Neural cell (in vitro differentiated cells): Measurements from ENCODE around the gene COL17A1. TPM values are rescaled to one million over a fixed set of nuclear protein-coding genes. Genes with fewer than 3 reads are reported as not detected.

Experiments
- H2AFZ ChIP-seq: fragments of 200-600, 300-800 bp; sonication (generic), shearing (Covaris generic); 2 replicates; pipeline ENCODE4 v1.6.0; 2014; ENCODE audit warnings: low read depth, mild to moderate bottlenecking, antibody characterized with exemption, low read length, moderate library complexity
- H3F3A ChIP-seq: fragments of 200-600 bp; shearing (Covaris generic); 2 replicates; pipeline ENCODE4 v1.6.1; 2016; ENCODE audit warnings: mild to moderate bottlenecking, moderate library complexity, mixed read lengths, antibody characterized with exemption, low read length; ENCODE audit not compliant: insufficient read depth, poor library complexity, severe bottlenecking
- H3K27ac ChIP-seq: fragments of 200-600, 300-800 bp; sonication (generic), shearing (Covaris generic); 2 replicates; pipeline ENCODE4 v1.5.1; 2014; ENCODE audit warnings: mild to moderate bottlenecking, low read length, moderate library complexity
- H3K27me3 ChIP-seq: fragments of 300-800, 200-600 bp; sonication (generic), shearing (Covaris generic); 2 replicates; pipeline ENCODE4 v1.6.0; 2014; ENCODE audit warnings: mild to moderate bottlenecking, low read depth, low read length, moderate library complexity; ENCODE audit not compliant: insufficient read depth
- H3K36me3 ChIP-seq: fragments of 300-800, 200-600 bp; sonication (generic), shearing (Covaris generic); 2 replicates; pipeline ENCODE4 v1.5.1; 2014; ENCODE audit warnings: mild to moderate bottlenecking, antibody characterized with exemption, low read length, moderate library complexity; ENCODE audit not compliant: insufficient read depth
- H3K4me2 ChIP-seq: fragments of 300-800, 200-600 bp; sonication (generic), shearing (Covaris generic); 2 replicates; pipeline ENCODE4 v1.6.0; 2014; ENCODE audit warnings: mild to moderate bottlenecking, low read length
- H3K4me3 ChIP-seq: fragments of 300-800, 200-600 bp; sonication (generic), shearing (Covaris generic); 2 replicates; pipeline ENCODE4 v1.5.1; 2014; ENCODE audit warnings: mild to moderate bottlenecking, low read length, moderate library complexity
- H3K79me2 ChIP-seq: fragments of 200-600 bp; shearing (Covaris generic); replicated peaks from 2 replicates; pipeline ENCODE4 v1.6.0; 2014; ENCODE audit warnings: mild to moderate bottlenecking, low read length, moderate library complexity; ENCODE audit not compliant: insufficient read depth
- H3K9ac ChIP-seq: fragments of 300-800, 200-600 bp; sonication (generic), shearing (Covaris generic); 2 replicates; pipeline ENCODE4 v1.6.1; 2016; ENCODE audit warnings: mild to moderate bottlenecking, low read length, mixed read lengths
- H3K9me2 ChIP-seq: fragments of 200-600 bp; shearing (Covaris generic); 2 replicates; pipeline ENCODE4 v1.6.1; 2016; ENCODE audit warnings: mild to moderate bottlenecking, low read length, mixed read lengths; ENCODE audit not compliant: insufficient read depth
- H3K9me3 ChIP-seq: fragments of 200-600, 300-800 bp; sonication (generic), shearing (Covaris generic); 2 replicates; pipeline ENCODE4 v1.6.1; 2016; ENCODE audit warnings: mild to moderate bottlenecking, mixed run types, low read length, moderate library complexity, mixed read lengths
- H4K20me1 ChIP-seq: fragments of 200-600 bp; shearing (Covaris generic); 2 replicates; pipeline ENCODE4 v1.6.1; 2016; ENCODE audit warnings: mild to moderate bottlenecking, mixed run types; ENCODE audit not compliant: insufficient read depth
- EP300 ChIP-seq: fragments of 450-650 bp; conservative IDR thresholded peaks from 2 replicates; pipeline ENCODE4 v1.6.1; 2014; ENCODE audit warnings: antibody characterized with exemption, mild to moderate bottlenecking, moderate library complexity; ENCODE audit not compliant: poor library complexity, severe bottlenecking
- EZH2 ChIP-seq: fragments of 200-600, 300-800 bp; shearing (Covaris generic), sonication (generic); IDR thresholded peaks from 2 replicates; pipeline ENCODE4 v1.6.1; 2014; ENCODE audit warnings: antibody characterized with exemption, low read length, borderline replicate concordance, mild to moderate bottlenecking; ENCODE audit not compliant: insufficient read depth, poor library complexity, severe bottlenecking
- MXI1 ChIP-seq: fragments of 450-650 bp; conservative IDR thresholded peaks from 2 replicates; pipeline ENCODE4 v1.6.1; 2014; ENCODE audit warnings: antibody characterized with exemption, mild to moderate bottlenecking; ENCODE audit not compliant: poor library complexity, severe bottlenecking
- POLR2AphosphoS5 ChIP-seq: IDR thresholded peaks from 2 replicates; pipeline ENCODE4 v1.6.1; 2012
- RAD21 ChIP-seq: fragments of 450-650 bp; conservative IDR thresholded peaks from 2 replicates; pipeline ENCODE4 v1.6.1; 2014; ENCODE audit warnings: antibody characterized with exemption, mild to moderate bottlenecking, moderate library complexity
- REST ChIP-seq: IDR thresholded peaks from 2 replicates; pipeline ENCODE4 v1.6.1; 2012; ENCODE audit warnings: borderline replicate concordance
- SMC3 ChIP-seq: fragments of 450-650 bp; conservative IDR thresholded peaks from 2 replicates; pipeline ENCODE4 v1.6.1; 2014; ENCODE audit warnings: antibody characterized with exemption, mild to moderate bottlenecking, moderate library complexity; ENCODE audit not compliant: poor library complexity
- TAF1 ChIP-seq: IDR thresholded peaks from 2 replicates; pipeline ENCODE4 v1.6.1; 2012; ENCODE audit warnings: low read depth
- polyA plus RNA-seq: library from polyadenylated mRNA; depleted of rRNA; stranded (reverse); fragments of >200 nt; gene quantifications from 2 replicates; pipeline ENCODE4 v1.2.3, GENCODE V29; 2014
- TF ChIP-seq, protein P1 (sequence below): fragments of 450-650 bp; IDR thresholded peaks from 2 replicates; pipeline ENCODE4 v1.5.1; 2014; ENCODE audit warnings: antibody characterized with exemption, mild to moderate bottlenecking, moderate library complexity; ENCODE audit not compliant: poor library complexity, severe bottlenecking

The COL17A1 gene
- polyA plus RNA-seq, 1 donor from 2014 or later = not detected

- Histone ChIP-seq H4K20me1 (no peaks in the 10 kb centered on the region), H3K4me3 (no peak overlapping the region), H3K79me2 (no peaks in the 10 kb centered on the region), H3K27ac (no peak overlapping the region), H3K4me2 (no peak overlapping the region), H3K9me2 (no peaks in the 10 kb centered on the region), H3F3A (no peaks in the 10 kb centered on the region), H2AFZ (no peak overlapping the region), H3K27me3 (no peaks in the 10 kb centered on the region), H3K9ac (no peak overlapping the region), H3K36me3 (peaks cover 3% of the 10 kb centered on the region), H3K9me3 (no peaks in the 10 kb centered on the region)
- TF ChIP-seq EZH2 (no peak), POLR2AphosphoS5 (no peak), RAD21 (no peak), MXI1 (no peak), EP300 (no peak), TAF1 (no peak), SMC3 (no peak), REST (no peak)
- TF ChIP-seq, protein P1, sequence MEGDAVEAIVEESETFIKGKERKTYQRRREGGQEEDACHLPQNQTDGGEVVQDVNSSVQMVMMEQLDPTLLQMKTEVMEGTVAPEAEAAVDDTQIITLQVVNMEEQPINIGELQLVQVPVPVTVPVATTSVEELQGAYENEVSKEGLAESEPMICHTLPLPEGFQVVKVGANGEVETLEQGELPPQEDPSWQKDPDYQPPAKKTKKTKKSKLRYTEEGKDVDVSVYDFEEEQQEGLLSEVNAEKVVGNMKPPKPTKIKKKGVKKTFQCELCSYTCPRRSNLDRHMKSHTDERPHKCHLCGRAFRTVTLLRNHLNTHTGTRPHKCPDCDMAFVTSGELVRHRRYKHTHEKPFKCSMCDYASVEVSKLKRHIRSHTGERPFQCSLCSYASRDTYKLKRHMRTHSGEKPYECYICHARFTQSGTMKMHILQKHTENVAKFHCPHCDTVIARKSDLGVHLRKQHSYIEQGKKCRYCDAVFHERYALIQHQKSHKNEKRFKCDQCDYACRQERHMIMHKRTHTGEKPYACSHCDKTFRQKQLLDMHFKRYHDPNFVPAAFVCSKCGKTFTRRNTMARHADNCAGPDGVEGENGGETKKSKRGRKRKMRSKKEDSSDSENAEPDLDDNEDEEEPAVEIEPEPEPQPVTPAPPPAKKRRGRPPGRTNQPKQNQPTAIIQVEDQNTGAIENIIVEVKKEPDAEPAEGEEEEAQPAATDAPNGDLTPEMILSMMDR = no peak
Observed at GRCh38 chr10:104002911-104003310, 82.8 kb downstream of the COL17A1 start.

GRCh38 chr10:103998805-103999204 lies 86.9 kb downstream of the COL17A1 start:
- Histone ChIP-seq H3K9me2 (no peaks in the 10 kb centered on the region), H3K79me2 (no peaks in the 10 kb centered on the region), H3F3A (no peaks in the 10 kb centered on the region), H3K27ac (no peak overlapping the region), H3K9ac (no peak overlapping the region), H4K20me1 (no peaks in the 10 kb centered on the region), H3K36me3 (peaks cover 3% of the 10 kb centered on the region), H3K4me3 (no peak overlapping the region), H3K4me2 (no peak overlapping the region), H3K27me3 (no peaks in the 10 kb centered on the region), H2AFZ (no peak overlapping the region), H3K9me3 (no peaks in the 10 kb centered on the region)
- TF ChIP-seq TAF1 (no peak), RAD21 (no peak), EZH2 (no peak), REST (no peak), MXI1 (no peak), POLR2AphosphoS5 (no peak)
- TF ChIP-seq, protein P1 = no peak
